MV-4-11 (cell line): ENCODE results near the gene FAM151A.

ENCODE experiments used
- DNase-seq: peaks from one replicate; lab custom pipeline; 2025; lab: John Stamatoyannopoulos, UW

FAM151A gene

GRCh38 chr1:54623216-54624007, at the start of gene FAM151A:
FAM151A (minus strand) TSS chr1:54623525; CDS start chr1:54623395, 130 bp downstream.
- no peak for DNase-seq

DNA sequence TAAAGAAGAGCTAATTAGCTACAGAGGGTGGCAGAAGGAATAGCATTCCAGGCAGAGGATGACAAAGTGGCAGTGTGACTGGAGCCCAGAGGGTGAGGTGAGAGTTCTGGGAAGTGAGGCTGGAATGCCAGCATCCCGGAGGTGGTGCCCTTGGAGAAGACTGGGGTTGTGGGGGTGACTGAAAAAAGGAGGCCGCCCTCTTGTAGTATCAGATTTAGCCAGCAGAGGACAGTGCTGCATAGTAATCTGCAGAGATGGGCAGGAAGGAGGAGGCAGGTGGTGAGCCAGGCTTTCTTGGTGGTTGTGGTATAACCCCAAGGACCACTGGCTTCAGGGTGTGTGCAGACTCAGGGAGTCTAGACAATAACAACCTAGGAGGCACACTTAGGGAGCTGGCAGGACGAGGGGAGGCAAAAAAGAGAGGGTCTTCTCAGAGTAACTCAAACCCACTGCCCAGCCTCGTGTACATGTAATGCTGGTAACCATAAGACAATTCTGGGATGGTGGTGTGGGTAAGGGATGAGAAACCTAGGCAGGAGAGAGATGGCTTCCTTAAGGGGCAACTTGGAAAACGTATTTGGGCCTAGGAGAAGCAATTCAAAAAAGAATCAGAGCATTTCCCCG, 48.8 kb upstream of the FAM151A start:
- peak; percentile 41 for DNase-seq

DNA sequence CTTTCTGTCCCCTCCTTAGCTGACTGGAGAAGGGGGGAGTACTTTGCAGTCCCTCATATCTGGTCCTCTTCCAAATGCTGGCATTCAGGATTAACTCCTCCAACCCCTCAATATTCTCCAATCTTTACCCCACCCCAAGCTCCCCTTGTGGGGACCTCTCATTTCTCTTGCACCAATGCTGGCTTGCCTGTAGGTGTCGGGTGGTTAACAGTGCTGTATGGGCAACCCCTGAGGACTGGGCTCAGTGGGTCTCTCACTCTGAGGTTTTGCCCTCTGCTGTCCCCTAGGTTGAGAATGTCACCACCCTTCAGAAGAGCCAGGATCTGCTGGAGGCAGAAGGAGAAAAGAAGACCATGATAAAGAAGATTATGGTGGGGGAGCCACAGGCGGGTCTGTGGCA, 45.2 kb upstream of the FAM151A start:
- no peak for DNase-seq

DNA sequence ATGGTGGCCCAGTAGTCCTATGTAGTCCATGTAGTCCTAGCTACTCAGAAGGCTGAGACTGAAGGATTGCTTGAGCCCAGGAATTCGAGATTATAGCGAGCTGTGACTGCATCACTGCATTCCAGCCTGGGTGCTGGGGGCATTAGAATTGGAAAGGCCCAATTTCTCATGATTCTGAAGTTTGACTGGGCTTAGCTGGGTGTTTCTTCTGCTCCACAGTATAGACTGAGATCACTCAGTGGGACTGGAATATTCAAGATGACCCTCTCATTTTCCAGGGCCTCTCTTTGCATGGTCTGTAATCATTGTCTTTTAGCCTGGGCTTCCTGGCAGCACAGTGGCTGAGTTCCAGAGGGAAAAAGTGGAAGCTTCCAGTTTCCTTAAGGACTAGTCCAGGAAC, 44.5 kb upstream of the FAM151A start:
- DNase-seq: no peak

- DNase-seq: no peak
These were observed 43.0 kb upstream of the FAM151A start for GRCh38 chr1:54666333-54666732.

DNA sequence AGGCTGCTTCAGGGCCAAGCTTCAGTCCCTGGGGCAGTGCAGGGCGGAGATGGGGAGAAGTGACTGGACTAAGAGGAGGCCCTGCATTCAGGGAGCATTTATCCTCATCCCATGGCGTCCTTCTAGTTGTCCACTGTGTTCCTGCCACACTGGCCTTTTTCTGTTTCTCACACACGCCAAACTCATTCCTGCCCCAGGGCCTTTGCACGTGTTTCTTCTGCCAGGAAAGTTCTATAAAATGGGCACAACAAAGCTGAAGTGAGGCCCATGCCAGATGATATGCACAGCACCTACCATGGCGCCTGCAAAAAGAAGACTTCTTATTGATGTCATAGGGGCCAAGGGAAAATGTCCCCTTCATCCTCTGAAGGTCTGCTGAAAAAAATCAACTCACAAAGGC, 42.5 kb upstream of the FAM151A start:
- DNase-seq: no peak

- DNase-seq: no peak
These were observed 41.0 kb upstream of the FAM151A start for GRCh38 chr1:54664364-54664763.

GRCh38 chr1:54663725-54664124, 40.4 kb upstream of the FAM151A start:
- no peak for DNase-seq

- no peak for DNase-seq
These were observed 35.0 kb upstream of the FAM151A start for GRCh38 chr1:54658164-54658913.

DNA sequence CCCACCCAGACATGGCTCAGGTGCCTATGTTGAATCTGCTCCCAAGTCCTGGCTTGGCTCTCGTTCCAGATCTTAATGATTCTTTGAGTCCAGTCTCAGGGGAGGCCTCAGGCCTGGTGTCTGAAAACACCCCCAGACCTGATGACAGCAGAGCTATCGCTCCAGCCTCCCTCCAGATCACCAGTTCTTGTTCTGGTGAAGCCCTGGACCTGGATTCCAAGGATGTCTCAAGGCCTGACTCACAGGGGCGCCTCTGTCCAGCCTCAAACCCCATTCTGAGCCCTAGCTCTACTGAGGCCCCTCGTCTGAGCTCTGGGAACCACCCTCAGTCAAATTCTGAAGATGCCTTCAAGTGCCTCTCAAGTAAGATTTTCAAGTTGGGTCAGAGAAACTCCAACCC, 29.7 kb upstream of the FAM151A start:
- no peak for DNase-seq

DNA sequence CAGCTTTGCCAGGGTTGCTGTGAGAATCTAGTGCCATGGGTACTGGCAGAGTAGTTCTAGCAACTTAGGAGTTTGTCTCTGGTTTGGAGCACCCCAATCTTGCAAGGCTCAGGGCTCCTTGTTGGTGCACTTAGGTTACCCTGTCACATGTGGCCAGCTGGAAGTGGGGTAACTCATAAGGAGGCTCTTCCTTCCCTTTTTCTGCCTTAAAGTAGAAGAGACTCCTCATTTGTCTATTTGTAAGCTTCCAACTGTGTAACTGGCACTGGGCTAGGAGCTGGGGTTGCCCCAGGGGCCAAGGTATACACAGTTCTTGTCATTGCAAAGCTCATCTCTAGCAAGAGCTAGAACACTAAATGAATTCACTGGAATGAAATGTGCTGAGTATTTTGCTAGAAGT, 28.8 kb upstream of the FAM151A start:
- peak; percentile 74 for DNase-seq

- no peak for DNase-seq
These were observed 28.3 kb upstream of the FAM151A start for GRCh38 chr1:54651608-54652007.

DNA sequence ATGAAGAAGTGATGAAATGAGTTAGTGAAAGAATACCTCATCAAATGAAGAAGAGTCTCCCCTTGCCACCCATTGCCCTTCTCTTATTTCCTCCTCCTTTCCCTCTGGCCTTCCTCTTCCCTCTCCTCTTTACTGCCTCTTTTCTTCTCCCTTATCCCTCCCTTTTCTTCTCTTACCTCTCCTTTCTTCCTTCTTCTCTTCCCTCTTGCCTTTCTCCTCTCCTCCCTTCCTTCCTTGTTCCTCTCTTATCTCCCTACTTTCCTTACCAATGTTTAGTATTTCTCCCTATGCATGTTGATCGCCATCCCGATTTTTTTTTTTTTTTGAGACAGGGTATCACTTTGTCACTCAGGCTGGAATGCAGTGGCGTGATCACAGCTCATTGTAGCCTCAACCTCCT, 27.1 kb upstream of the FAM151A start:
- no peak for DNase-seq

- DNase-seq: no peak
These were observed 26.6 kb upstream of the FAM151A start for GRCh38 chr1:54649921-54650320.

GRCh38 chr1:54649130-54649898, 26.0 kb upstream of the FAM151A start:
- no peak for DNase-seq

DNA sequence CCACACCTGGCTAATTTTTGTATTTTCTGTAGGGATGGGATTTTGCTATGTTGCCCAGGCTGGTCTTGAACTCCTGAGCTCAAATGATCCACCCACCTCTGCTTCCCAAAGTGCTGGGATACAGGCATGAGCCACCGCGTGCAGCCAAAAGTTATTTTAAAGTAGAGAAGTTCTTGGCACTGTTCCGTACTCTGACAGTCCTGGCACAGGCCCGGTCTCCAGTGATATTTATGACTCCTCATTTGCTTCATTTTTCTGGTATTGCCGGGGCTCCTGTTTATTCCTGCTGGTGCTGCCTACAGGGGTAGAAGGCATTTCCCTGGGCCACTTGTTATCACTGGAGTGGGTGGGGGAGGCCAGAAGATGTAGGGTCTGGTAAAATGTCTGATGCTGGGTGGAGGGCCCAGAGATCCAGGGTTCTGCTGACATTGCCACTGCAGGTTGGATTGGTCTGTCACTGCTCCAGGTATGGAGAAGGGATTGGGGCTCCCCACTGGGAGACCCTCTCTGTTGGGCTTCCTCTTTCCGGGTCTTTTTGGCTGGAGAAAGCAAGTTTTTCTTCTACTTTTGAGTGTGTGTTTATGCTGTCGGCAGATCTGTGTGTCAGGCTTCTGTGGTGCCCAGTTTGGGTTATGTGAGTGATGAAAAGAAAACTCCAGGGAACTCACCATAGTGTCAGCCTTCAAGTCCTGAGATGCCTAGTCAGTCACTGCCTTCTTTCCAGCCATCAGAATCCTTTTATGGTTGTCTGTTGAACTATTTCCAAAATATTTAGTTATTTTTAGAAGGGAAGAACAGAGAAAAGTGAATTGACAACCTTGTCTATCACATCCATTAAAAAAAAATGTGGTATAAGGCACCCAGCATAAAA, 22.7 kb upstream of the FAM151A start:
- no peak for DNase-seq

- no peak for DNase-seq
These were observed 20.4 kb upstream of the FAM151A start for GRCh38 chr1:54643736-54644135.

DNA sequence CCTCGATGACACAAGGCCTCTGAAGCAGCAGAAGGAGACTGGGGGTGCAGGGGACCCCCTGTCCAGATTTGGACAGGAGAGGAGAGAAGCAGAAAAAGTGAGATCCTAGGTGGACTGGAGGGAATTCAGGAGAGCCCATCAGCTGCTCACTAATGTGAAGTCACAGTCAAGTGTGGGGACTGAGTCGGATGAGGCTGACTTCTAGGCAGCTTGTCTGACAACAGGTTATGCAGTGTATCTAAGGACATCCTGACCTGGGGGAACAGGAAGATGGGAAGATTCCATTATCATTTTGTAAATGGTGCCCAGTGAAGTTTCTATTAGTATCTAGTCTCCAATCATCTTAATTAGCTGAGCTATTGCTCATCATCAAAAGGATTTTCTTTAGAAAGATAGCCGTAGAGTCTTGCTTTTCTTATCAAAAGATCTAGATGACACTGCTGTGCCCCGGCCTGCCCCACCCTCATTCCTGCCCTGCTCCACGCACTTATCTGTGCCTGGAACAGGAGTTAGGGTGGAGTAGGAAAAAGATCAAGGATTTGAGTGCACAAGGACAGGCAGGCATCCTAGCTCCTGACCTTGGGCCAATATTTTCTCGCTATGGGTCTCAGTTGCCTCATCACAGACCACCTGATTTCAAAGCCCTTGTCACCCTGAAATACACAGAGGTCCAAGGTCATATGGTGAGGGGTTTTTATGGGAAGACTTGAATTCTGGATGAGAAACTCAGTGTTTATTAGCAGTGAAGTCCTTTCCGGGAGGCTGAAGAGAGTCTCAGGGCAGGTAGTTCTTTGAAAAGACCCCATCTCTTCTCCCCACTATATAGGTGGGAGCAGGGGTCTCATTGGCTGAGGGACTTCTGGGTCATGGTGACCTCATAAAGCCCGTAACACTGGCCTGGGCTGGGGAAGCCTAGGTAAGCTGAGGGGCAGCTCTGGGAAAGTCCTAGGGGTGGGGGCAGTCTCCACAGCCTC, 17.8 kb upstream of the FAM151A start, which contains the start of gene MROH7:
MROH7 (plus strand) TSS at position 924 of the 974 bp plus-strand sequence. CDS start 11,141 bp downstream, outside the sequence.
- no peak for DNase-seq

DNA sequence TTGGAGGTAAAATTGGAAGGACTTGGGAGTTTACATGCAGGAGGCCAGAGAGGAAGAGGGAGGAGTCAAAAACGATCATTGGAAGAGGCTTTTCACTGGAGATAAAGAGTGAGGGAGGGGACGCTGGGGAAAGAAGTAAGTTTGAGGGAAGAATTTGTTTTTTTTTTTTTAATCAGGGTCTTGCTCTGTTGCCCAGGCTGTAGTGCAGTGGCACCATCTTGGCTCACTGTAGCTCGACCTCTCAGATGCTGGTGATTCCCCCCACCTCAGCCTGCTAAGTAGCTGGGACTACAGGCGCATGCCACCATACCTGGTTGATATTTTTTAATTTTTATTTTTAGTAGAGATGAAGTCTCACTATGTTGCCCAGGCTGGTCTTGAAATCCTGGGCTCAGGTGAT, 17.0 kb upstream of the FAM151A start:
- no peak for DNase-seq
